ENCODE measurements around the gene FHIP1B.

DNA sequence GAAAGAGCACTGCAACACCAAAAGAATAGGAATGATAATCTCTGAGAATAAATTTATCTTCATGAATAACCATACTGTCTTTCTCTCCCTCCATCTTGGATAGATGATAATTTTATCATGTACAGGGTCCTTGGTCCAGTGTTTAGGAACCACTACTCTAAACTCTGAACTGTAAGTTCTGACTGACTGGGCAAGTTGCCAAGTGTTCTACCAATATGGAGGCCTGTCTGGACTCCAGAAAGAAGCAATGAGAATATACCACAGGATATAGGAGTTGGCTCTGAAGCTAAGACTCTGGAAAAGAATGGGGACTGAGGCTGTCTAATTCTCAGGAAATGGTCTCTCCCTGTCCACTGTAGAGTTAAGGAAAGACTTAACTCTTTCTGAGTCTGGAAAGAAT, 1.5 kb downstream of the FHIP1B start:
- TF ChIP-seq CTCF (IDR thresholded peaks at IDR 0.05) (no peak), SIN3A (IDR thresholded peaks at IDR 0.05; ENCODE audit: borderline replicate concordance, insufficient read depth, low read depth, low read length) (no peak), POLR2AphosphoS5 (IDR thresholded peaks at IDR 0.05; ENCODE audit: low read depth, low read length) (no peak), TCF7L2 (IDR thresholded peaks at IDR 0.05; ENCODE audit: low read depth, low read length) (no peak), REST (IDR thresholded peaks at IDR 0.05; ENCODE audit: insufficient read depth in 1 of 2, low read depth in 2 of 2, low read length in 1 of 2) (no peak)

Data from Panc1 (cell line).